M059J (cell line): Measurements from ENCODE around the gene CAPN13. TPM values are rescaled to one million over a fixed set of nuclear protein-coding genes. Genes with fewer than 3 reads are reported as not detected.

Source experiments
- DNase-seq: peaks from one replicate; pipeline ENCODE4 v3.0.0-alpha.2; 2012; ENCODE audit warnings: low read depth
- total RNA-seq: library from RNA; depleted of rRNA; stranded (reverse); fragments of >200 nt; shearing (Covaris generic); gene quantifications from 2 replicates; pipeline ENCODE4 v1.2.3, GENCODE V29; 2014

CAPN13 gene
- total RNA-seq, 1 experiment from 2014 or later, result not detected

GRCh38 chr2:30786923-30787685, 20.1 kb downstream of the CAPN13 start:
- DNase-seq, result no peak

- DNase-seq, result no peak
Observed at GRCh38 chr2:30784682-30785081, 22.6 kb downstream of the CAPN13 start.

- no peak for DNase-seq
Observed at GRCh38 chr2:30781961-30782533, 25.2 kb downstream of the CAPN13 start.

GRCh38 chr2:30781451-30781850, 25.8 kb downstream of the CAPN13 start:
- no peak for DNase-seq

- DNase-seq, result no peak
Observed at GRCh38 chr2:30780776-30781330, 26.4 kb downstream of the CAPN13 start.

- no peak for DNase-seq
Observed at GRCh38 chr2:30778611-30779010, 28.6 kb downstream of the CAPN13 start.

GRCh38 chr2:30777661-30778505, 29.4 kb downstream of the CAPN13 start:
- no peak for DNase-seq

GRCh38 chr2:30776831-30777635, 30.2 kb downstream of the CAPN13 start:
- DNase-seq, result no peak

- no peak for DNase-seq
Observed at GRCh38 chr2:30775833-30776232, 31.4 kb downstream of the CAPN13 start.

GRCh38 chr2:30772021-30772705, 35.1 kb downstream of the CAPN13 start:
- DNase-seq, result no peak

- no peak for DNase-seq
Observed at GRCh38 chr2:30770816-30771576, 36.2 kb downstream of the CAPN13 start.

- no peak for DNase-seq
Observed at GRCh38 chr2:30769891-30770462, 37.3 kb downstream of the CAPN13 start.

- DNase-seq, result no peak
Observed at GRCh38 chr2:30769481-30769780, 37.8 kb downstream of the CAPN13 start.

GRCh38 chr2:30768708-30769480, 38.4 kb downstream of the CAPN13 start:
- DNase-seq, result no peak

GRCh38 chr2:30768036-30768686, 39.1 kb downstream of the CAPN13 start:
- no peak for DNase-seq

- no peak for DNase-seq
Observed at GRCh38 chr2:30766666-30767065, 40.6 kb downstream of the CAPN13 start.

GRCh38 chr2:30765876-30766470, 41.3 kb downstream of the CAPN13 start:
- no peak for DNase-seq

GRCh38 chr2:30765191-30765590, 42.1 kb downstream of the CAPN13 start:
- DNase-seq, result no peak
